Measurements from ENCODE around the gene GP1BA. TPM values are rescaled to one million over a fixed set of nuclear protein-coding genes. Genes with fewer than 3 reads are reported as not detected.

Gene GP1BA
- total and polyA plus RNA-seq, 10 of the 15 experiments (the other 5 are each of a cell fraction or from before 2014, with no cell fraction given), result 0.04 to 0.67 (median 0.28) TPM; not detected in 1

GRCh38 chr17:4938069-4938491 is 6.0 kb downstream of the GP1BA start (continued):
- TF ChIP-seq CEBPZ (IDR thresholded peaks at IDR 0.05; ENCODE audit: low read depth, low read length) (no peak), YBX1 (IDR thresholded peaks at IDR 0.05) (no peak), ZNF687 (IDR thresholded peaks at IDR 0.05) (no peak), MYB (IDR thresholded peaks at IDR 0.05; ENCODE audit: borderline replicate concordance, low read depth, low read length) (no peak), RB1 (IDR thresholded peaks at IDR 0.05; ENCODE audit: borderline replicate concordance) (no peak), SUPT20H (IDR thresholded peaks at IDR 0.05; ENCODE audit: borderline replicate concordance, control insufficient read depth, low read depth, low read length) (no peak), PML (IDR thresholded peaks at IDR 0.05; ENCODE audit: low read length) (no peak), CUX1 (IDR thresholded peaks at IDR 0.05; ENCODE audit: insufficient replicate concordance, low read depth, low read length) (no peak), CTCF (IDR thresholded peaks at IDR 0.05 in 2 of 3, conservative IDR thresholded peaks at IDR 0.05 in 1 of 3; ENCODE audit: control insufficient read depth in 2 of 3, extremely low read depth in 1 of 3, insufficient read depth in 1 of 3, low read depth in 3 of 3, low read length in 3 of 3) (no peak), KLF5 (IDR thresholded peaks at IDR 0.05; ENCODE audit: partially characterized antibody) (no peak)
